KOPT-K1 (cell line): ENCODE measurements around the gene DUT.

Experiments used
- H3K27ac ChIP-seq: fragments of 200-600 bp; sonication (generic); 2 replicates; pipeline ENCODE4 v1.5.1; 2016; ENCODE audit warnings: antibody characterized with exemption, mild to moderate bottlenecking, low read depth, low read length; ENCODE audit not compliant: poor library complexity, severe bottlenecking
- H3K36me3 ChIP-seq: fragments of 200-600 bp; sonication (generic); 2 replicates; pipeline ENCODE4 v1.5.1; 2017; ENCODE audit warnings: antibody characterized with exemption, mild to moderate bottlenecking, low read length, moderate library complexity; ENCODE audit not compliant: insufficient read depth
- H3K9me3 ChIP-seq: fragments of 200-600 bp; sonication (generic); 2 replicates; pipeline ENCODE4 v1.5.1; 2017; ENCODE audit warnings: antibody characterized with exemption, low read length, mild to moderate bottlenecking; ENCODE audit not compliant: insufficient read depth, poor library complexity, severe bottlenecking

Gene DUT

GRCh38 chr15:48330855-48331795 is at the start of gene DUT:
Gene DUT (plus strand): TSS chr15:48331429. CDS start chr15:48331516, 87 bp downstream.
- peaks cover 36% of the 10 kb centered on the region for H3K36me3 ChIP-seq

GRCh38 chr15:48281674-48282073 is 49.6 kb upstream of the DUT start:
- Histone ChIP-seq H3K36me3 (no peaks in the 10 kb centered on the region), H3K9me3 (no peaks in the 10 kb centered on the region), H3K27ac (no peak overlapping the region)

More at GRCh38 chr15:48330855-48331795, at the start of gene DUT:
- Histone ChIP-seq H3K27ac (peak within 1 kb of the TSS; percentile 100), H3K9me3 (no peaks in the 10 kb centered on the region)

DNA sequence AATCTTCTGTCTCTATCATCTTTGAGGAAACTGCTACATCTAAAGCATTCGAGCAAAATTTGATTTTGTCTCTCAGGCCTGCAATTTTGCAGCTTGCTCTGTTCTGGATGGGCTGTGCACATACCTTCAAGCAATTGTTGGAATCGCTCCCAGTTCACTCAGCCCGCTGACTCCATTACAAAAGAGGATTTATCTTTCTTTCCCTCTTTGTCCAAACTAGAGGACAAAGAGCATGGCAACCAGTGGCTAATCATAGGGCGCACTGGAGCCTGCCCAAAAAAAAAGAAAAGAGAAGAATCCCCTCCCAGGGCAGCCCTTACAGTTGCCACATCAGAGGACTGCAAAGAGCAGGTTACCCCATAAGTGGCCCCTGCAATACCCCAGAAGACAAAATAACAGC is 49.0 kb upstream of the DUT start:
- no peaks in the 10 kb centered on the region for H3K9me3 ChIP-seq
- no peak overlapping the region for H3K27ac ChIP-seq
- H3K36me3 ChIP-seq = no peaks in the 10 kb centered on the region

DNA sequence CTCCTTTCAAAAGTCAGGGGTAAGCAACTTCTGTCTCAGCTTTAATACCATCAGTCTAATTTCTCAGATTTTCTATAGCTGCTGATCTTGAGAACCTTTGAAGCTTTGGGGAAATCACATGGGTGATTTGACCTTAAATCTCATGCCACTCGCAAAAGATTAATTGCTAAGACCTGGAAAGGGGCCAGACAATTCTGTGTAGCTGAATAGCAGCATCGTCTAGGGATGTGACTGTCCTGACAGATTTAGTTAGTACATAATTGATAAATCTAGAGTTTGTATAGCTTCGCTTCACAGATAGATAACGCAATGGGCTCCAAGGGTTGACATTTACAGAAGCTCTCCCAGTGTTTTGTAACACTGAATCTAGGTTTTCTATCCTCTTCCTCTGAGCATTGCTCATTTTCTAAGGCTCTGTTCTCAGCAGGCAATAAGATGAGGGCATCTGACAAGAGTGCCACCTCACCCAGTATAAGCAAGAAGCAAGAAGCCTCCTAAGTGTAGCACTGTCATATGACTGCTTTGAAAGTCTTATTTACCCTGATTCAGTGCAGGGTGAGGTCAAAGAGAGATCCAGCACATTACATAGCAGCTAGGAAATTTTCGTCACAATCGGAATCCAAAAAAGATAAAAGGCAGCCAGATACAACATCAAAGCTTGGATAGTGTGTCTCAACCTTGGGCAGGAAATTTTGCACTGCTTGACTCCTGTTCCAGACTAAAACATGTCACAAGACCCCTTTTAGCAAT is 47.7 kb upstream of the DUT start:
- Histone ChIP-seq H3K36me3 (no peaks in the 10 kb centered on the region), H3K27ac (no peak overlapping the region), H3K9me3 (no peaks in the 10 kb centered on the region)

- Histone ChIP-seq H3K27ac (no peak overlapping the region), H3K36me3 (no peaks in the 10 kb centered on the region), H3K9me3 (no peaks in the 10 kb centered on the region)
Measured at GRCh38 chr15:48285329-48286214, 45.7 kb upstream of the DUT start.

GRCh38 chr15:48289628-48290027 is 41.6 kb upstream of the DUT start:
- Histone ChIP-seq H3K36me3 (no peaks in the 10 kb centered on the region), H3K9me3 (no peaks in the 10 kb centered on the region), H3K27ac (no peak overlapping the region)

GRCh38 chr15:48292458-48292857 is 38.8 kb upstream of the DUT start:
- Histone ChIP-seq H3K27ac (no peak overlapping the region), H3K36me3 (no peaks in the 10 kb centered on the region), H3K9me3 (no peaks in the 10 kb centered on the region)

GRCh38 chr15:48297668-48298067 is 33.6 kb upstream of the DUT start:
- Histone ChIP-seq H3K9me3 (no peaks in the 10 kb centered on the region), H3K36me3 (no peaks in the 10 kb centered on the region), H3K27ac (no peak overlapping the region)

DNA sequence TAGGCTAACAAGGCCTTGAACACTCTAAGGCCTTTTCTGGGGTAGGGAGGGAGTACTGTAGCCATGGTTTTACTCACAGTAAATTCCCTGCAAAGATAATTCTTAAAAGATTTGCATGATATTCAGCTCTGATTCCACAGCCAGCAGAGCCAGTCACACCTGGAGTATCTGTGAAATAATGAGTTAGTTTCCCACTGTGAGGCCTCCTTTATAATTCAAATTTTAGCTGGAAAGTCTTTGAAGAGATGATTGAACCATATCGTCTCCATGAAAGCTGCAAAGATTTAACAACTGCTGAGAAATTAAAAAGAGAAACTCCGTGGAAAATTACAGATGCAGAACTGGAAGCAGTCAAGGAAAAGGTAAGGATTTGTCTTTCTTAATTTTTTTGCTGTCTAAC is 32.3 kb upstream of the DUT start:
- no peaks in the 10 kb centered on the region for H3K36me3 ChIP-seq
- H3K9me3 ChIP-seq = no peaks in the 10 kb centered on the region
- no peak overlapping the region for H3K27ac ChIP-seq

DNA sequence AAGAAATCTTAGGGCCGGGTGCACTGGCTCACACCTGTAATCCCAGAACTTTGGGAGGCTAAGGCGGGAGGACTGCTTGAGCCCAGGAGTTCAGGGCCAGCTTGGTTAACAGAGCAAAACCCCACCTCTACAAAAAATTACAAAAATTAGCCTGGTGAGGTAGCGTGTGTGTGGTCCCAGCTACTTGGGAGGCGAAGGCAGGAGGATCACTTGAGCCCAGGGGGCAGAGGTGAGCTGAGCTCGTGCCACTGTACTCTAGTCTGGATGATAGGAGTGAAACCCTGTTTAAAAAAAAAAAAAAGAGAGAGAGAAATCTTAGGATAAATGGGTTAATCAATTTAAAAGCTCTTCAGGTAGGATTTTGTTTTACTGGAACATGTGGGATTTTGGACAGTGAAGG is 31.2 kb upstream of the DUT start:
- H3K36me3 ChIP-seq = no peaks in the 10 kb centered on the region
- H3K9me3 ChIP-seq = no peaks in the 10 kb centered on the region
- H3K27ac ChIP-seq = no peak overlapping the region

DNA sequence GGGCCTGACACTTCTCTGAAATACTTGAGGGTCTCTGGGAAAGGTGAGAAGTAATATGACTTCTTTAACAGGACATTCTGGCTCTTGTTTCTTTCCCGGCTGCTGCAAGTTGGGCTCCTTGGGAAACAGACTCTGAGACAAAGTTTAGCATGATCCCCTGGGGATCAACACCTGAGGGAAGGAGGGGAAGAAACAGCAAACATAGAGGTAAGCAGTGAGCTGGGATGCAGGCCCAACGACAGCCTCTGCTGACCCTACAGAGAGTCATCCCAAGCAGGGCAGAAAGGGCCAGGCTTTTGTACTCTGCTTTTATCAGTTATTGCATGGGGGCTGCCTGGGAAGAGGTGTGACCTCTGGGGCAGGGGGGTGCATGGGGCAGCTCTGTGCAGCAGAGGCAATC is 26.8 kb upstream of the DUT start:
- no peak overlapping the region for H3K27ac ChIP-seq
- H3K9me3 ChIP-seq = no peaks in the 10 kb centered on the region

DNA sequence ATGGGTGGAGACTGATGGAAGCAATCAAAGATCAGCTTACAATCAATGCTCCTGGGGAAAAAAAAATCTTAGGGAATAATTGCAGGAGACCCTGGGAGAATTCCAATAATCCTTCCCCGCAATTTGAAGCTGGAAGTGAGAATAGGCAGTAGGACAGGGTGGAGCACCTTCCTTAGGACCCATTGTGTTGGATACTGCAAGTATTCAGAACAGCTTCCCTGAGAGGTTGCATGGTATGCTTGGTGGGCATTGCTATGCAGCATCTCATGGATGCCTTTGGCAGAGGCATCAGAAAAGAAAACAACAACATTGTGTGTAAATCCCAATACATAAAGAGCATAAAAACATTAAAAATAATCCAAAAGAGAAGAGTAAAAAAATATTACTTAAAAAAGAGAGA is 24.6 kb upstream of the DUT start:
- Histone ChIP-seq H3K36me3 (no peaks in the 10 kb centered on the region), H3K27ac (no peak overlapping the region), H3K9me3 (no peaks in the 10 kb centered on the region)

More for the DNA sequence above, 26.8 kb upstream of the DUT start:
- no peaks in the 10 kb centered on the region for H3K36me3 ChIP-seq

- Histone ChIP-seq H3K9me3 (no peaks in the 10 kb centered on the region), H3K36me3 (no peaks in the 10 kb centered on the region), H3K27ac (no peak overlapping the region)
Measured at GRCh38 chr15:48307586-48307985, 23.6 kb upstream of the DUT start.

- no peaks in the 10 kb centered on the region for H3K36me3 ChIP-seq
Measured at GRCh38 chr15:48309740-48310139, 21.5 kb upstream of the DUT start.

GRCh38 chr15:48313216-48313615 is 18.0 kb upstream of the DUT start:
- Histone ChIP-seq H3K27ac (no peak overlapping the region), H3K9me3 (no peaks in the 10 kb centered on the region), H3K36me3 (no peaks in the 10 kb centered on the region)

More at GRCh38 chr15:48309740-48310139, 21.5 kb upstream of the DUT start:
- H3K9me3 ChIP-seq = no peaks in the 10 kb centered on the region
- no peak overlapping the region for H3K27ac ChIP-seq
